Liver (tissue), 9 donors: ENCODE results near the gene TMEM170A. TPM values are rescaled to one million over a fixed set of nuclear protein-coding genes. Genes with fewer than 3 reads are reported as not detected.
A peak's percentile ranks its signal among the peaks of the same experiment; 100 is the strongest.

Experiments
- DNase-seq: peaks from one replicate; pipeline ENCODE4 v3.0.0-alpha.2; 2017; ENCODE audit warnings: low spot score
- H3K27ac ChIP-seq, 2 donors: one replicate each; pipeline ENCODE4 v1.7.0; 2013; ENCODE audit warnings: inconsistent platforms in 2 of 2, low read length in 2 of 2, control low read depth in 1 of 2, low read depth in 1 of 2, mild to moderate bottlenecking in 1 of 2
- H3K27me3 ChIP-seq, 4 donors: one replicate each; pipeline versions ENCODE4 v1.6.1 to v1.7.0; 2013; ENCODE audit warnings: low read length in 3 of 4, inconsistent platforms in 1 of 4, mild to moderate bottlenecking in 1 of 4, moderate library complexity in 1 of 4; ENCODE audit not compliant: control insufficient read depth in 4 of 4, insufficient read depth in 4 of 4
- H3K36me3 ChIP-seq, 4 donors: one replicate each; pipeline versions ENCODE4 v1.6.1 to v1.7.0; 2013; ENCODE audit warnings: low read length in 3 of 4, mild to moderate bottlenecking in 3 of 4, low read depth in 1 of 4, moderate library complexity in 1 of 4; ENCODE audit not compliant: control insufficient read depth in 4 of 4, insufficient read depth in 3 of 4
- H3K4me1 ChIP-seq, 4 donors: one replicate each; pipeline versions ENCODE4 v1.6.1 to v1.7.0; 2013; ENCODE audit warnings: low read length in 3 of 4, mild to moderate bottlenecking in 3 of 4, moderate library complexity in 1 of 4; ENCODE audit not compliant: control insufficient read depth in 4 of 4, insufficient read depth in 4 of 4
- H3K4me3 ChIP-seq, 3 donors: one replicate each; pipeline versions ENCODE4 v1.6.1 to v1.7.0; 2013; ENCODE audit warnings: low read length in 3 of 3, control low read depth in 1 of 3, low read depth in 1 of 3, mild to moderate bottlenecking in 1 of 3
- H3K9ac ChIP-seq, 2 donors: one replicate each; pipeline ENCODE4 v1.7.0; 2013; ENCODE audit warnings: low read length in 2 of 2, mild to moderate bottlenecking in 2 of 2, moderate library complexity in 2 of 2, control low read depth in 1 of 2, low read depth in 1 of 2
- H3K9me3 ChIP-seq, 4 donors: one replicate each; pipeline versions ENCODE4 v1.6.1 to v1.7.0; 2013; ENCODE audit warnings: low read length in 3 of 4; ENCODE audit not compliant: control insufficient read depth in 4 of 4
- EGR1 ChIP-seq, 2 donors: IDR thresholded peaks; 2 replicates each; pipeline ENCODE4 v1.6.1; 2016 to 2018; ENCODE audit warnings: antibody characterized with exemption in 2 of 2, low read depth in 2 of 2
- FOXA1 ChIP-seq: IDR thresholded peaks from 2 replicates; pipeline ENCODE4 v1.6.1; 2016; ENCODE audit warnings: antibody characterized with exemption
- FOXA2 ChIP-seq: IDR thresholded peaks from 2 replicates; pipeline ENCODE4 v1.6.1; 2016; ENCODE audit warnings: antibody characterized with exemption
- GABPA ChIP-seq, 2 donors: IDR thresholded peaks in 1 of 2; conservative IDR thresholded peaks in 1 of 2; 2 replicates each; pipeline ENCODE4 v1.6.1; 2016; ENCODE audit warnings: antibody characterized with exemption in 2 of 2, mild to moderate bottlenecking in 1 of 2, moderate library complexity in 1 of 2
- HNF4A ChIP-seq, 2 donors: conservative IDR thresholded peaks; 2 replicates each; pipeline ENCODE4 v1.6.1; 2016; ENCODE audit warnings: antibody characterized with exemption in 2 of 2, mild to moderate bottlenecking in 2 of 2
- HNF4G ChIP-seq: IDR thresholded peaks from 2 replicates; pipeline ENCODE4 v1.6.1; 2016; ENCODE audit warnings: antibody characterized with exemption
- JUND ChIP-seq, 2 donors: IDR thresholded peaks; 2 replicates each; pipeline ENCODE4 v1.6.1; 2016; ENCODE audit warnings: antibody characterized with exemption in 2 of 2
- RAD21 ChIP-seq, 2 donors: IDR thresholded peaks; 2 replicates each; pipeline ENCODE4 v1.6.1; 2016; ENCODE audit warnings: antibody characterized with exemption in 2 of 2, mild to moderate bottlenecking in 2 of 2
- RXRA ChIP-seq, 2 donors: IDR thresholded peaks; 2 replicates each; pipeline ENCODE4 v1.6.1; 2017 to 2018; ENCODE audit warnings: antibody characterized with exemption in 2 of 2, mild to moderate bottlenecking in 1 of 2
- SP1 ChIP-seq: IDR thresholded peaks from 2 replicates; pipeline ENCODE4 v1.6.1; 2018; ENCODE audit warnings: antibody characterized with exemption, mild to moderate bottlenecking
- TAF1 ChIP-seq: conservative IDR thresholded peaks from 2 replicates; pipeline ENCODE4 v1.6.1; 2016; ENCODE audit warnings: antibody characterized with exemption, mild to moderate bottlenecking
- YY1 ChIP-seq: IDR thresholded peaks from 2 replicates; pipeline ENCODE4 v1.6.1; 2016; ENCODE audit warnings: antibody characterized with exemption, mild to moderate bottlenecking
- WGBS: extraction: QIAGEN DNeasy Blood & Tissue Kit; methylation state at CpG from one replicate; pipeline ENCODE4 v1.1.7; 2013; 5-methylcytosine and 5-hydroxymethylcytosine counted together
- polyA plus RNA-seq, 2 donors: library from polyadenylated mRNA; stranded (reverse) in 1 of 2; unstranded in 1 of 2; fragments of 200-250 nt in 1 of 2; fragments of >200 nt in 1 of 2; fragmentation: Nextera tagmentation in 1 of 2; extraction: Ambion mirVana in 1 of 2; gene quantifications; one replicate each; pipeline versions ENCODE4 v1.2.1 to v1.2.3, GENCODE V29; 2013 to 2015
- total RNA-seq, 2 donors: library from RNA; depleted of rRNA; stranded (reverse); fragments of >200 nt; gene quantifications; one replicate each; pipeline ENCODE4 v1.2.3, GENCODE V29; 2014
- TF ChIP-seq, protein P1 (sequence below): IDR thresholded peaks from 2 replicates; pipeline ENCODE4 v1.6.1; 2016; ENCODE audit warnings: antibody characterized with exemption
- TF ChIP-seq, protein P2 (sequence below): fragments of 150-350 bp; IDR thresholded peaks from 2 replicates; pipeline ENCODE4 v1.5.1; 2017; ENCODE audit warnings: improper control_type of control experiment, low read depth, low read length; ENCODE audit not compliant: missing input control
- TF ChIP-seq, protein P3 (sequence below): IDR thresholded peaks from 2 replicates; pipeline ENCODE4 v1.6.1; 2016; ENCODE audit warnings: antibody characterized with exemption, mild to moderate bottlenecking
- donor health status: healthy.
- donor health status: healthy.
- donor health status: healthy.
- donor health status: healthy.
- donor health status: healthy.

Gene TMEM170A
- total and polyA plus RNA-seq, 4 donors, result 5.8 to 25.4 (median 16.3) TPM

DNA sequence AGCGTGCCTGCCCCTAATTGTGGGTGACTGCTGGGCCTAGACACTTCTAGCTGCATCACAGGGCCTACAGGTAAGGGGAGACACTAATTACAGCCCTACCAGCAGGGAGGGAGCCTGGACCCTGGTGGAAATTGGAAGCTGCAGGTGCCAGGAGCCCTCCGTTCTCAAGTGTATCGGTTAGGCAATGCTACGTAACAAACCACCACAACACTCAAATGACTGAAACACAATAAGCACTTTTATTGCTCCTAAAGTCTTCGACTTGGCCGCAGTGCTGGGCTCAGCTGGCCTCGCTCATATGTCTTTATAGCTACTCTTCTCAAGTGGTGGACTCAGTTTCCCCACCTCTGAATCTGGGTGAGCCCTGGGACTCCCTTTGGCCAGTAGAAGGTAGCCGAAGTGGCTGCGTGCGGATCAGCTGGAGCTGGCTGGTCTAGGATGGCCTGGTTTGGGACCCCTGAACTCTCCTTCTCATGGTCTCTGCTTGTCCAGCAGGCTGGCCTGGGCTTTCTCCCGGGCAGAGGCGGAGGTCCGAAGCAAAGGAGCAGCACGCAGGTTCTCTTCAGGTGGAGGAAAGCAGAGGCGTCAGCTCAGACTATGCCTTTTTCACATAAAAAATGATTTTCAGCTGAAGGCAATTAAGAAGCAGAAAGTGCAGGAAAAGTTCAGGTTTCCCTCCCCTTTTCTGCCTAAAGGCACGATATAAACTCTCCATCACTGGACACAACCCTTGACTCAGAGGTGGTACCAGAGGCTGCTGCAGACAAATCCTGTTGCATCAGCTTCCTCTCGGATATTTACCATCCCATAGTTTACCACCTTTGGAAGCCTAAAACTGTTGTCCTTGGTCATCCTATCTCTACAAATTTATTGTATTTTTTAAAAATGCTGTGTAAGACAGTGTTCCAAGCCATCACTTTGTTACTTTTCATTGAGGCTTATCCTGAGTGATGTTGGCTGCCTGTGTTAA lies 8.7 kb upstream of the TMEM170A start:
- no peak for DNase-seq
- no peak overlapping the region for H3K4me3 ChIP-seq
- WGBS, result 92% methylated on average over 17 of the region's 17 CpGs
- no peaks in the 10 kb centered on the region for H3K27me3 ChIP-seq
- TF ChIP-seq FOXA1 (no peak), HNF4A (conservative IDR thresholded peaks at IDR 0.05) (no peak), HNF4G (no peak), GABPA (IDR thresholded peaks at IDR 0.05 in 1 of 2, conservative IDR thresholded peaks at IDR 0.05 in 1 of 2) (no peak), YY1 (no peak), EGR1 (IDR thresholded peaks at IDR 0.05; ENCODE audit: low read depth in 2 of 2) (no peak), RXRA (IDR thresholded peaks at IDR 0.05) (no peak), SP1 (no peak), TAF1 (no peak), FOXA2 (no peak), JUND (IDR thresholded peaks at IDR 0.05) (no peak)
- TF ChIP-seq, protein P1, sequence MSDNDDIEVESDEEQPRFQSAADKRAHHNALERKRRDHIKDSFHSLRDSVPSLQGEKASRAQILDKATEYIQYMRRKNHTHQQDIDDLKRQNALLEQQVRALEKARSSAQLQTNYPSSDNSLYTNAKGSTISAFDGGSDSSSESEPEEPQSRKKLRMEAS, result no peak
- TF ChIP-seq, protein P2, sequence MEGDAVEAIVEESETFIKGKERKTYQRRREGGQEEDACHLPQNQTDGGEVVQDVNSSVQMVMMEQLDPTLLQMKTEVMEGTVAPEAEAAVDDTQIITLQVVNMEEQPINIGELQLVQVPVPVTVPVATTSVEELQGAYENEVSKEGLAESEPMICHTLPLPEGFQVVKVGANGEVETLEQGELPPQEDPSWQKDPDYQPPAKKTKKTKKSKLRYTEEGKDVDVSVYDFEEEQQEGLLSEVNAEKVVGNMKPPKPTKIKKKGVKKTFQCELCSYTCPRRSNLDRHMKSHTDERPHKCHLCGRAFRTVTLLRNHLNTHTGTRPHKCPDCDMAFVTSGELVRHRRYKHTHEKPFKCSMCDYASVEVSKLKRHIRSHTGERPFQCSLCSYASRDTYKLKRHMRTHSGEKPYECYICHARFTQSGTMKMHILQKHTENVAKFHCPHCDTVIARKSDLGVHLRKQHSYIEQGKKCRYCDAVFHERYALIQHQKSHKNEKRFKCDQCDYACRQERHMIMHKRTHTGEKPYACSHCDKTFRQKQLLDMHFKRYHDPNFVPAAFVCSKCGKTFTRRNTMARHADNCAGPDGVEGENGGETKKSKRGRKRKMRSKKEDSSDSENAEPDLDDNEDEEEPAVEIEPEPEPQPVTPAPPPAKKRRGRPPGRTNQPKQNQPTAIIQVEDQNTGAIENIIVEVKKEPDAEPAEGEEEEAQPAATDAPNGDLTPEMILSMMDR, result no peak
- TF ChIP-seq, protein P3, sequence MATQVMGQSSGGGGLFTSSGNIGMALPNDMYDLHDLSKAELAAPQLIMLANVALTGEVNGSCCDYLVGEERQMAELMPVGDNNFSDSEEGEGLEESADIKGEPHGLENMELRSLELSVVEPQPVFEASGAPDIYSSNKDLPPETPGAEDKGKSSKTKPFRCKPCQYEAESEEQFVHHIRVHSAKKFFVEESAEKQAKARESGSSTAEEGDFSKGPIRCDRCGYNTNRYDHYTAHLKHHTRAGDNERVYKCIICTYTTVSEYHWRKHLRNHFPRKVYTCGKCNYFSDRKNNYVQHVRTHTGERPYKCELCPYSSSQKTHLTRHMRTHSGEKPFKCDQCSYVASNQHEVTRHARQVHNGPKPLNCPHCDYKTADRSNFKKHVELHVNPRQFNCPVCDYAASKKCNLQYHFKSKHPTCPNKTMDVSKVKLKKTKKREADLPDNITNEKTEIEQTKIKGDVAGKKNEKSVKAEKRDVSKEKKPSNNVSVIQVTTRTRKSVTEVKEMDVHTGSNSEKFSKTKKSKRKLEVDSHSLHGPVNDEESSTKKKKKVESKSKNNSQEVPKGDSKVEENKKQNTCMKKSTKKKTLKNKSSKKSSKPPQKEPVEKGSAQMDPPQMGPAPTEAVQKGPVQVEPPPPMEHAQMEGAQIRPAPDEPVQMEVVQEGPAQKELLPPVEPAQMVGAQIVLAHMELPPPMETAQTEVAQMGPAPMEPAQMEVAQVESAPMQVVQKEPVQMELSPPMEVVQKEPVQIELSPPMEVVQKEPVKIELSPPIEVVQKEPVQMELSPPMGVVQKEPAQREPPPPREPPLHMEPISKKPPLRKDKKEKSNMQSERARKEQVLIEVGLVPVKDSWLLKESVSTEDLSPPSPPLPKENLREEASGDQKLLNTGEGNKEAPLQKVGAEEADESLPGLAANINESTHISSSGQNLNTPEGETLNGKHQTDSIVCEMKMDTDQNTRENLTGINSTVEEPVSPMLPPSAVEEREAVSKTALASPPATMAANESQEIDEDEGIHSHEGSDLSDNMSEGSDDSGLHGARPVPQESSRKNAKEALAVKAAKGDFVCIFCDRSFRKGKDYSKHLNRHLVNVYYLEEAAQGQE, result no peak
- H3K4me1 ChIP-seq, result no peaks in the 10 kb centered on the region
- no peaks in the 10 kb centered on the region for H3K9me3 ChIP-seq
- no peak overlapping the region for H3K9ac ChIP-seq
- no peak overlapping the region for H3K27ac ChIP-seq
- no peaks in the 10 kb centered on the region for H3K36me3 ChIP-seq

DNA sequence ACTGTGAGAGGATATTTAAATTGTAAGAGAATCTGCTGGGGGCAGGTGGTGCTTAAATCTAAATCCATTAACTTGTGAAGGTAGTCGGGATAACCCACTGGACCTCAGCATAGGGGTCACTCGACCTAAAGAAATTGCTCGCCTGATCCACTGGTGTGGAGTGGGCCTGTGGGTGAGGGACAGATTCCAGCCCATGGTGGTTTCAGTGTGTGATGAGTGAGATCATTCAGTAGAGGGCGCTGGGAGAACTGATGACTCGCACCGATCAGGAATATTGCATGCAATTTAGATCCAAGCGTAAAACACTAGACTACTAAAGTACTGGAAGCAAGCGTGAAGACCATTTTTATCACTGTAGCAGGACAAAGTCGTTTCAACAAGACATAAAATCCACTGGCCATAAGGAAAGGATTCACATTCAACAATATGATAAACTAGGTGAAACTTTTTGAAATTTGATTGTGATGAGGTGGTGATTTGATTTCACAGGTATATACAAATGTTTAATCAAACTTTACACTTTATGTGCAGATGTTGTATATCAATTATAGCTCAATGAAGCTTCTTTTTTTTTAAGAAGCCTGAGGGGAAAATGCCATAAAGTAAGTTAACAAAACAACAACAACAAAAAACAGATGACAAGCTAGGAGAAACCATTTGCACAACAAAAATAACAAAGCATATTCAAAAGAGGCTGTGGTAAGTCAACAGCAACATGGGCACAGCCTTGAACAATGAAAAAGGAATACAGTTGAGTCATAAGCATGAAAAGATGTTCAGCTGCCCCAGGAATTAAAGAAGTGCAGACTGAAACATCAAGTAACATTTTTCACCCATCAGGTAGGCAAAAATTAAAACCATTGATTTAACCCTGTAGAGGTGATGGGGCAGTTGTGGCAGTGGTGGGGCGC lies 7.5 kb upstream of the TMEM170A start:
- no peaks in the 10 kb centered on the region for H3K36me3 ChIP-seq
- TF ChIP-seq RAD21 (IDR thresholded peaks at IDR 0.05) (peak; percentile 91 to 96), JUND (IDR thresholded peaks at IDR 0.05) (no peak), GABPA (IDR thresholded peaks at IDR 0.05 in 1 of 2, conservative IDR thresholded peaks at IDR 0.05 in 1 of 2) (no peak)
- TF ChIP-seq, protein P2, result peak; percentile 84
- H3K9ac ChIP-seq, result no peak overlapping the region
- no peak overlapping the region for H3K4me3 ChIP-seq
- no peaks in the 10 kb centered on the region for H3K4me1 ChIP-seq
- DNase-seq, result peak; percentile 43
- H3K27me3 ChIP-seq, result no peaks in the 10 kb centered on the region
- no peaks in the 10 kb centered on the region for H3K9me3 ChIP-seq
- WGBS, result 16% methylated on average over 10 of the region's 10 CpGs
- no peak overlapping the region for H3K27ac ChIP-seq
